ACC112 (cell line): ENCODE data around the gene PKP1.

ENCODE experiments used
- H2AFZ ChIP-seq: fragments of 200-600 bp; sonication (generic); one replicate; pipeline ENCODE4 v1.6.0; 2017; ENCODE audit warnings: antibody characterized with exemption, low read length; ENCODE audit not compliant: unreplicated experiment
- H3K27ac ChIP-seq: fragments of 200-600 bp; sonication (generic); 2 replicates; pipeline ENCODE4 v1.5.1; 2014; ENCODE audit warnings: low read depth, mild to moderate bottlenecking, antibody characterized with exemption, low read length, moderate library complexity
- H3K27me3 ChIP-seq: fragments of 200-600 bp; sonication (generic); 2 replicates; pipeline ENCODE4 v1.6.1; 2014; ENCODE audit warnings: mild to moderate bottlenecking, antibody characterized with exemption, low read length, moderate library complexity, mixed read lengths; ENCODE audit not compliant: insufficient read depth
- H3K36me3 ChIP-seq: fragments of 200-600 bp; sonication (generic); 2 replicates; pipeline ENCODE4 v1.6.1; 2016; ENCODE audit warnings: mild to moderate bottlenecking, antibody characterized with exemption, low read length, moderate library complexity, mixed read lengths; ENCODE audit not compliant: insufficient read depth
- H3K4me1 ChIP-seq: fragments of 200-600 bp; sonication (generic); one replicate; pipeline ENCODE4 v1.6.1; 2016; ENCODE audit warnings: low read length, mixed read lengths; ENCODE audit not compliant: insufficient read depth, unreplicated experiment, control insufficient read depth
- H3K4me3 ChIP-seq: fragments of 200-600 bp; sonication (generic); 2 replicates; pipeline ENCODE4 v1.5.1; 2014; ENCODE audit warnings: mild to moderate bottlenecking, low read depth, low read length
- H3K79me2 ChIP-seq: fragments of 200-600 bp; sonication (generic); one replicate; pipeline ENCODE4 v1.6.0; 2016; ENCODE audit warnings: low read length; ENCODE audit not compliant: control insufficient read depth, unreplicated experiment, insufficient read depth

Gene PKP1

DNA sequence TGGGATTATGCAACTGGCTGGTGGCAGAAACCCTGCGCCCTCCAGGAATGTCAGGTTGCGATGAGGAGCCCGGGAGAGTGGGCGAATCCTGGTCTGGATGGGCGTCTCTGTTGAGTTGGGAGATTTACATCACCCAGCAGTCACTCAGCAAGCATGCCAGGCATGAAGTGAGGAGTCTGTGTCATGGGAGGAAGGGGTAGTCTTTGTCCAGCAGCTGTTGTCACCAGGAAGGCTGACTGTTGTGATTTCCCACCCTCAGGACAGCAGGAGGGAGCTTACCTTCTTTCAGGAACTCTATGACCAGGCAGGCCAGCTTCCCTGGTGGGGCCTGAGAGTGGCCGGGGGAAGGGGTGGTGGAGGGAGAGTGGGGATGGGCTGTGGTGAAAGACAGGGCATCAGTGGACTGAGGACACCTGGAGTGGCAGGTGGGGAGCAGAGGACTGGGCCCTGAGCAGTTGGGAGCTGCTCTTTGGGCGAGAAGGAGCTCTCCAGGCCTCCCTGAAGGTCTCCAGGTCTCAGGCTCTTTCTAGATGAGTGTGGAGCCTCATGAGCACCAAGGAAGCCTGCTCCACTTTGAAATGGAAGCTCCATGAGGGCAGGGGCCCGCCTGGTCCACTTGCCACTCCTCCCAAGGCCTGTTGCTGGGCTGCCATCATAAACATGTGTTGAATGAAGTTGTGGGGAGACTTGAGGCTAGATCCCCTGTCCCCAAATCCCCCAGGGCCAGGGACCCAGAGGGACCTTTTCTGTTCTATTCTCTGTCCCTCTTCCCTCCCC lies 21.3 kb upstream of the PKP1 start:
- Histone ChIP-seq H3K79me2 (no peaks in the 10 kb centered on the region), H3K4me1 (peaks cover 28% of the 10 kb centered on the region), H3K36me3 (no peaks in the 10 kb centered on the region), H3K27me3 (no peaks in the 10 kb centered on the region), H3K27ac (no peak overlapping the region), H2AFZ (no peak overlapping the region), H3K4me3 (no peak overlapping the region)

DNA sequence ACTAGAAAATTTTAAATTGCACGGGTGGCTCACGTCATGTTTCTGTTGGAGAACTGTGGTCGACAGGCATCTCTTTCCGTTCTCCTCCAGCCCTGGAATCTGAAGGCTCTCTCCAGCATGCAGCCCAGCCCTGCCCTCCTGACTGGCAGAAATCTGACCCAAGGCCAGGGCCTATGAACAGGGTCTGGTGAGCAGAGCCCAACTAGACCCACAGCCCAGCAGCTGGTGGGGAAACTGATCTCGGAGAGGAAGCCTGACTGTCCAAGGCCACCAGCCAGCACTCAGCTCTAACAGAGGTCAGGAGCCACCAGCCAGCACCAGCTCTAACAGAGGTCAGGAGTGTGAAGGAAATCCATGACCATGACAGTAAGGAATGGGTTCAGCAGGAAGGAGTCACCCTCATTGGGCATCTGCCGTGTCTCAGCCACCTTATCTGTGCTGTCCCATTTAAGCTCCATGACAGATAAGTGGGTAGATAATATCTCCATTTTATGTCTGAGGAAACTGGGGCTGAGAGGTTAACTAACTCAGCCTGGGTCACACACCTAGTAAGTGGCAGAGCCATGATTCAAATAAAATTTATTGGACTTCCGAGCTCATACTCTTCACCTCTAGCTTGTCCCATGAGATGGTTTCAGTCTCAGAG lies 20.2 kb upstream of the PKP1 start:
- Histone ChIP-seq H2AFZ (no peak overlapping the region), H3K36me3 (no peaks in the 10 kb centered on the region), H3K27me3 (no peaks in the 10 kb centered on the region), H3K79me2 (no peaks in the 10 kb centered on the region), H3K4me3 (no peak overlapping the region), H3K27ac (no peak overlapping the region), H3K4me1 (peaks cover 39% of the 10 kb centered on the region)

DNA sequence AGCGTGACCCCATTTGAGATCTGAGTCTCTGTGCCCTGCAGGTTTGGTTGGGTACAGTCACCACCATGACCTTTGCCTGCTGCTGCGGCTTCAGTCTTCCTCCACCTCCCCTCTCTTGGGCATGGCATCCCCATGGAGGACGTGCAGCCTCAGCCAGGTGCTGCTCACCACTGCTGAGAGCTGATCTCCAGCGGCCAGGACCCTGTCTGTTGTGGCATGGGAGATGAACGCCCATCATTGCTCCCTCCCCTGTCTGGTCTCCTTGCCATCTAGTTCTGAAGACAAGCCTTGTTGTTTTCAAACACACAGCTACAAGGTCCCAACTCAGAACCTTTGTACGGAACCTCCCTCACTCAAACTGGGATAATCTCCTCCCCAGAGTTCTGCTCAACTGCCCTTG lies 19.2 kb upstream of the PKP1 start:
- Histone ChIP-seq H3K27ac (no peak overlapping the region), H3K4me1 (peaks cover 49% of the 10 kb centered on the region), H3K36me3 (no peaks in the 10 kb centered on the region), H3K79me2 (no peaks in the 10 kb centered on the region), H3K27me3 (no peaks in the 10 kb centered on the region), H3K4me3 (no peak overlapping the region), H2AFZ (no peak overlapping the region)

DNA sequence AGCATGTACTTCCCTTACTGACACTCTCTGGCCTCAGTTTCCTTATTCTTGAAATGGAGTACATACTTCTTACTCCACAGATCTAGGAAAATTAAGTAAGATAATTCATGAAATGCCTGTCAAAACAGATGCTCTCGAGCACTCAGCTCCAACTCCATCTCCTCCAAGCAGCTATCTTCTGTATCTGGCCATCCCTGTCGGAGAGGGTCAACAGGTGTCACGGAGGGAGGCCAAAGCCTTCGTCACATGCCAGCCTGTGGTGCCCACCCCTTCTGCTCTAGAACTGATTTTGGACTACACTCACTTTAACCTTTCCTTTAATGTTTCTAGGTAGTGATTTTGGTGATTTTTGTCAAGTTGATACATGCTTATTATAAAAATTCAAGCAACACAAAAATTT lies 18.8 kb upstream of the PKP1 start:
- H3K4me1 ChIP-seq: peaks cover 49% of the 10 kb centered on the region
- no peak overlapping the region for H3K4me3 ChIP-seq
- no peak overlapping the region for H3K27ac ChIP-seq
- no peaks in the 10 kb centered on the region for H3K27me3 ChIP-seq
- H3K79me2 ChIP-seq: no peaks in the 10 kb centered on the region
- no peaks in the 10 kb centered on the region for H3K36me3 ChIP-seq
- no peak overlapping the region for H2AFZ ChIP-seq

DNA sequence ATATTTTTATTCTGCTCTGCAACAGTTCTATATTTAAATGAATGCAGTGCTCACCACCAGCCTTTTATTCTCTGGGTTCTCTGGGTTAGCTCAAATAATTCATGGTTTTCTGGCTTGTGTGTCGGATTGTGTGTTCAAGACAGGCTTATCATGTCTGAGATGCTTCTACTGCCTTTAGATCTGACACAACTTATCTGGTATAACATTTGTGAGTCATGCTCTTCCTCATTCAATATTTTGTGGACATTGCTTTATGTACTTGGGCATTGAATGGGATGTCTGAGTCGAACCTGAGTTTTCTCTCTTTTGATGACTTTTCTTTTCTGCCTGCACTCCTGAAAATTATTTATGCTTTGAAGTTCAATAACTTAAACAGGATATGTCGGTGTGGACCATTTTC lies 17.6 kb upstream of the PKP1 start:
- Histone ChIP-seq H3K4me3 (no peak overlapping the region), H3K4me1 (peaks cover 42% of the 10 kb centered on the region), H2AFZ (no peak overlapping the region), H3K27me3 (no peaks in the 10 kb centered on the region), H3K27ac (peak overlapping the region; percentile 88; the same call in 1 of the 2 replicates), H3K36me3 (no peaks in the 10 kb centered on the region), H3K79me2 (no peaks in the 10 kb centered on the region)

DNA sequence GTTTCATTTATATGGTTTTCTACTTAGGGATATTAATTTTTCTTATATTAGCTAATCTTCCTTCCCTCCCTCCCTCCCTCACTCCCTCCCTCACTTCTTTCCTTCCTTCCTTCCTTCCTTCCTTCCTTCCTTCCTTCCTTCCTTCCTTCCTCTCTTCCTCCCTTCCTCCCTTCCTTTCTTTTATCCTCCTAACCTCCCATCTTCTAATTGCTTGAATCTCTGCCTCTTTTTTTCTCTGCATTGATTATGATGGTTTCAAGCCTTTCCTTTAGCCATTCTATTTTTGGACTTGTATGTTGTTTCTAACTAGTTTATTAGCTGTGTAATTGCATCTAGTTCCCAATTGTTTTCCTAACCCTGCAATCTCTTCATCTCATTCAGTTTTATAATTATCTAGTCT lies 17.0 kb upstream of the PKP1 start:
- H3K27me3 ChIP-seq: no peaks in the 10 kb centered on the region
- H3K27ac ChIP-seq: peak overlapping the region; percentile 88
- no peak overlapping the region for H2AFZ ChIP-seq
- H3K79me2 ChIP-seq: no peaks in the 10 kb centered on the region
- H3K36me3 ChIP-seq: no peaks in the 10 kb centered on the region
- 0 out of 2 replicates have a peak overlapping the region, but pooled peaks have one; percentile 36 for H3K4me3 ChIP-seq
- H3K4me1 ChIP-seq: peaks cover 42% of the 10 kb centered on the region

DNA sequence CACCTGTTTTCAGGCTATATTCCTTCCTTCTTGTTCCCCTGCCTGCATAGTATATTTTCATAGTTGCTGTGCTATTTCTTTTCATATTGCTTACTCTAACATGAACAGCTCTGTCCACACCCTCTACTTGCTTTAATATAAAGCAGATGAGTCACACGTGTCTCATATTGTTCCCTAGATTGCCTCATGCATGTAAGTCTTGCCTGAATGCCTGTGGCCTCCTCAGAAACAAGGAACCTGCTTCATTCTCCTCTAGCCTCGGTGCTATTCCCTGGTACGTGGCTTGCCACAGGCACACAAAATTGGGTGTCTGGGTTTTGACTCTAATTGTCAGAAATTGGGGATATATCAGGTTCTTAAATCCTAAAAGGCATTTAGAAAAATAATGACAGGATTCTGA lies 16.5 kb upstream of the PKP1 start:
- Histone ChIP-seq H3K27ac (peak overlapping the region; percentile 88), H3K4me3 (peak overlapping the region; percentile 36; the same call in 1 of the 2 replicates), H2AFZ (no peak overlapping the region), H3K27me3 (no peaks in the 10 kb centered on the region), H3K4me1 (peaks cover 42% of the 10 kb centered on the region), H3K36me3 (no peaks in the 10 kb centered on the region), H3K79me2 (no peaks in the 10 kb centered on the region)

DNA sequence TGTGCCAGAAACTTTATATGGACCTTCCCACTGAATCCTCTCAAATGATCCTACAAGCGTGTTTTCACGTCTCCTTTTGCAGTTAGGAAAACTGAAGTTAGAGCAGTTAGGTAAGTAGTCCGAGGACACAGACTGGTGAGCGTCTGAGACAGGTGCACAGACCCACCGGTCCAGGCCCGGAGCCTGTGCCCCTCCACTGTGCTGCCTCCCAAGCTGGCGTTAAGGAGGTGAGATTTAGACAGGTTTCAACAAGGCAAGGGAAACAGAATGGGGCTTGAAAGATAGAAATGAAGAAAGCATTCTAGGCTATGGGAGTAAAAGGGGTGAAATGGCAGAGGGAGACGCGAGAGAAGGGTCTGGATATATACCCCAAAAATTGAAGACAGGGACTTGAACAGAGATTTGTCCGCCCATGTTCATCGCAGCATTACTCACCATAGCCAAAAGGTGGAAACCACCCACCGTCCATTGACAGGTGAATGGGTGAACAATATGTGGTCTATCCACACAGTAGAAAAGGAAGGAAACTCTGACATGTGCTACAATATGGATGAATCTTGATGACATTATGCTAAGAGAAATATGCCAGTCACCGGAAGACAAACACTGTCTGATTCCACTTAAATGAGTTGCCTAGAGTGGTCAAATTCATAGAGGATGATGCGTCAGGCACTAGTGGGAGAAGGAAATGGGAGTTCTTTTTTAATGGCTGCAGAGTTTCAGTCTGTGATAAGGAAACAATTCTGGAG lies 15.7 kb upstream of the PKP1 start:
- peaks cover 42% of the 10 kb centered on the region for H3K4me1 ChIP-seq
- H3K27ac ChIP-seq: peak overlapping the region; percentile 88
- H3K79me2 ChIP-seq: no peaks in the 10 kb centered on the region

DNA sequence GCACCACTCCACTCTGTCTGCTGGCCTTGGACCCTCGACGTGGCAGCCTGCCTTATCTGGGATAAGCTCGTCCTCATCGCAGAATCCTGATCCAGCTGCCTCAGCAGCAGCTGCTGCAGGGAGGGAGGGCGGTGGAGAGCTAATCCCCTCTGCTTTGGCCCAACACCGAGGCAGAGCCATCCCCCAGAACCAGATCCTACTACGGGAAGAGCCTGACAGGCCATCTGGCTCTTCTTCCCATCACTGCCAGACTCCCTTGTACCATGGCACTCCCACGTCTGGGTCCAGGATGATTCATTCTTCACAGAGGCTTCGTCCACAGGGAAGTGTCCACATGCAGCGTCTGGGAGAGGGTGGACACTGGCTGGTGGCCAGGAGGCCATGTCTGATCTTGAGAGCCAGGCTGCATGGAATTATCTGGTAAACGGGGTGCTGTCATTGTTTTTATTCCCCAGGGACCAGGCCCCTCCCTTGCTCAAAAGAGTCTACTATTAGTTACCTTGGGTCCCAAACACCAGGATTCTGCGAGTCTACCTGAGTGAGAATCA lies 14.6 kb upstream of the PKP1 start:
- H3K27me3 ChIP-seq: no peaks in the 10 kb centered on the region
- H2AFZ ChIP-seq: peak overlapping the region; percentile 1
- H3K27ac ChIP-seq: peak overlapping the region; percentile 88

More for the DNA sequence above, 15.7 kb upstream of the PKP1 start:
- Histone ChIP-seq H3K4me3 (peak overlapping the region; percentile 34; the same call in 1 of the 2 replicates), H2AFZ (no peak overlapping the region), H3K36me3 (no peaks in the 10 kb centered on the region), H3K27me3 (no peaks in the 10 kb centered on the region)

DNA sequence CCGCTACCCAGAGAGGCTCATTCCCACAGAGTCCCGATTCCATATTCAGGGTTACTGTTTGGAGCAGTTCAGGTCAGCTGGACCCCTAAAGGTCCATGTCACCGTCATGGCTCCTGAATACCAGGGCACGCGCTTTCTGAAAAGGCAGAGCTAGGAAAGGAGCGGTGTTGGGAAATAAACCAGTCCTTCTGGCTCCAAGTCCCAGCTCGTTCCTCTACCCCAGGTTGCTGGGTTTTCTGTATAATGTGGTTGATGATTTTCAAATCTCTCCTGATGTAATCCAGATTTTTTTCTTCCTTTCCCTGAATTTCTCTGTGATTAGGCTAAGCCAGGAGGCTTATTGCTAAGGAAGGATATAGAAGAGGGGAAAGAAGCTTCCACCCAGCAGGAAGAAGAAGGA lies 14.0 kb upstream of the PKP1 start:
- Histone ChIP-seq H3K79me2 (no peaks in the 10 kb centered on the region), H3K4me1 (peaks cover 42% of the 10 kb centered on the region), H3K27ac (peak overlapping the region; percentile 88; the same call in 1 of the 2 replicates), H2AFZ (no peak overlapping the region), H3K36me3 (no peaks in the 10 kb centered on the region), H3K27me3 (no peaks in the 10 kb centered on the region), H3K4me3 (no peak overlapping the region)

More for the DNA sequence above, 14.6 kb upstream of the PKP1 start:
- Histone ChIP-seq H3K36me3 (no peaks in the 10 kb centered on the region), H3K4me1 (peaks cover 42% of the 10 kb centered on the region), H3K79me2 (no peaks in the 10 kb centered on the region), H3K4me3 (peak overlapping the region; percentile 34; the same call in 1 of the 2 replicates)
